ENCODE results near the gene SH2D3A.
"Not testable (repeated sequence)": the region's sequence is repeated elsewhere in the genome, so short reads cannot be mapped to it uniquely, and the experiment has no call there.

DNA sequence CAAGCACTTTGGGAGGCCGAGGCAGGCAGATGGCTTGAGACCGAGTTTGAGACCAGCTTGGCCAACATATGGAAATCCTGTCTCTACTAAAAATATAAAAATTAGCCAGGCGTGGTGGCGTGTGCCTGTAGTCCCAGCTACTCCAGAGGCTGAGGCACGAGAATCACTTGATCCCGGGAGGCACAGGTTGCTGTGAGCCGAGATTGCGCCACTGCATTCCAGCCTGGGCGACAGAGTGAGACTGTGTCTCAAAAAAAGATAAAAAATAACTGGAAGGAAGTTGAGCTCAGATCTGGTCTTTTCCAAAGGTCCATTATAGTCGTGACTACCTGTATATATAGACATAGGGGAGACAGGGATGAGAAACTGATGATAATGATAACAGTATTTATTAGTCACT, 18.7 kb downstream of the SH2D3A start:
- TF ChIP-seq, protein P1, sequence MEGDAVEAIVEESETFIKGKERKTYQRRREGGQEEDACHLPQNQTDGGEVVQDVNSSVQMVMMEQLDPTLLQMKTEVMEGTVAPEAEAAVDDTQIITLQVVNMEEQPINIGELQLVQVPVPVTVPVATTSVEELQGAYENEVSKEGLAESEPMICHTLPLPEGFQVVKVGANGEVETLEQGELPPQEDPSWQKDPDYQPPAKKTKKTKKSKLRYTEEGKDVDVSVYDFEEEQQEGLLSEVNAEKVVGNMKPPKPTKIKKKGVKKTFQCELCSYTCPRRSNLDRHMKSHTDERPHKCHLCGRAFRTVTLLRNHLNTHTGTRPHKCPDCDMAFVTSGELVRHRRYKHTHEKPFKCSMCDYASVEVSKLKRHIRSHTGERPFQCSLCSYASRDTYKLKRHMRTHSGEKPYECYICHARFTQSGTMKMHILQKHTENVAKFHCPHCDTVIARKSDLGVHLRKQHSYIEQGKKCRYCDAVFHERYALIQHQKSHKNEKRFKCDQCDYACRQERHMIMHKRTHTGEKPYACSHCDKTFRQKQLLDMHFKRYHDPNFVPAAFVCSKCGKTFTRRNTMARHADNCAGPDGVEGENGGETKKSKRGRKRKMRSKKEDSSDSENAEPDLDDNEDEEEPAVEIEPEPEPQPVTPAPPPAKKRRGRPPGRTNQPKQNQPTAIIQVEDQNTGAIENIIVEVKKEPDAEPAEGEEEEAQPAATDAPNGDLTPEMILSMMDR (IDR thresholded peaks at IDR 0.05; ENCODE audit: control extremely low read depth in 1 of 3, insufficient read depth in 1 of 3, low read depth in 1 of 3, low read length in 3 of 3), result not testable (repeated sequence)
- not testable (repeated sequence) for TF ChIP-seq KDM1A (IDR thresholded peaks at IDR 0.05; ENCODE audit: borderline replicate concordance, low read length); JUND (IDR thresholded peaks at IDR 0.05; ENCODE audit: low read length); TEAD4 (IDR thresholded peaks at IDR 0.05; ENCODE audit: low read depth, low read length); CREB1 (IDR thresholded peaks at IDR 0.05); SP4 (IDR thresholded peaks at IDR 0.05; ENCODE audit: low read length); NRF1 (IDR thresholded peaks at IDR 0.05; ENCODE audit: low read depth, low read length); SIN3A (conservative IDR thresholded peaks at IDR 0.05 in 1 of 2, IDR thresholded peaks at IDR 0.05 in 1 of 2; ENCODE audit: low read depth in 1 of 2, low read length in 2 of 2); POLR2AphosphoS5 (IDR thresholded peaks at IDR 0.05; ENCODE audit: low read depth, low read length); SUZ12 (IDR thresholded peaks at IDR 0.05; ENCODE audit: low read length); EGR1 (IDR thresholded peaks at IDR 0.05; ENCODE audit: borderline replicate concordance, low read depth, low read length)
- TF ChIP-seq, protein P2, sequence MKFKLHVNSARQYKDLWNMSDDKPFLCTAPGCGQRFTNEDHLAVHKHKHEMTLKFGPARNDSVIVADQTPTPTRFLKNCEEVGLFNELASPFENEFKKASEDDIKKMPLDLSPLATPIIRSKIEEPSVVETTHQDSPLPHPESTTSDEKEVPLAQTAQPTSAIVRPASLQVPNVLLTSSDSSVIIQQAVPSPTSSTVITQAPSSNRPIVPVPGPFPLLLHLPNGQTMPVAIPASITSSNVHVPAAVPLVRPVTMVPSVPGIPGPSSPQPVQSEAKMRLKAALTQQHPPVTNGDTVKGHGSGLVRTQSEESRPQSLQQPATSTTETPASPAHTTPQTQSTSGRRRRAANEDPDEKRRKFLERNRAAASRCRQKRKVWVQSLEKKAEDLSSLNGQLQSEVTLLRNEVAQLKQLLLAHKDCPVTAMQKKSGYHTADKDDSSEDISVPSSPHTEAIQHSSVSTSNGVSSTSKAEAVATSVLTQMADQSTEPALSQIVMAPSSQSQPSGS (IDR thresholded peaks at IDR 0.05; ENCODE audit: low read length), result not testable (repeated sequence)
- TF ChIP-seq, protein P3, sequence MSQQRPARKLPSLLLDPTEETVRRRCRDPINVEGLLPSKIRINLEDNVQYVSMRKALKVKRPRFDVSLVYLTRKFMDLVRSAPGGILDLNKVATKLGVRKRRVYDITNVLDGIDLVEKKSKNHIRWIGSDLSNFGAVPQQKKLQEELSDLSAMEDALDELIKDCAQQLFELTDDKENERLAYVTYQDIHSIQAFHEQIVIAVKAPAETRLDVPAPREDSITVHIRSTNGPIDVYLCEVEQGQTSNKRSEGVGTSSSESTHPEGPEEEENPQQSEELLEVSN (IDR thresholded peaks at IDR 0.05), result not testable (repeated sequence)
- TF ChIP-seq, protein P4, sequence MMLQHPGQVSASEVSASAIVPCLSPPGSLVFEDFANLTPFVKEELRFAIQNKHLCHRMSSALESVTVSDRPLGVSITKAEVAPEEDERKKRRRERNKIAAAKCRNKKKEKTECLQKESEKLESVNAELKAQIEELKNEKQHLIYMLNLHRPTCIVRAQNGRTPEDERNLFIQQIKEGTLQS (IDR thresholded peaks at IDR 0.05; ENCODE audit: insufficient read depth, low read depth, low read length), result not testable (repeated sequence)

Data from H1 (cell line).